Measurements from ENCODE around the gene NOTCH1.

DNA sequence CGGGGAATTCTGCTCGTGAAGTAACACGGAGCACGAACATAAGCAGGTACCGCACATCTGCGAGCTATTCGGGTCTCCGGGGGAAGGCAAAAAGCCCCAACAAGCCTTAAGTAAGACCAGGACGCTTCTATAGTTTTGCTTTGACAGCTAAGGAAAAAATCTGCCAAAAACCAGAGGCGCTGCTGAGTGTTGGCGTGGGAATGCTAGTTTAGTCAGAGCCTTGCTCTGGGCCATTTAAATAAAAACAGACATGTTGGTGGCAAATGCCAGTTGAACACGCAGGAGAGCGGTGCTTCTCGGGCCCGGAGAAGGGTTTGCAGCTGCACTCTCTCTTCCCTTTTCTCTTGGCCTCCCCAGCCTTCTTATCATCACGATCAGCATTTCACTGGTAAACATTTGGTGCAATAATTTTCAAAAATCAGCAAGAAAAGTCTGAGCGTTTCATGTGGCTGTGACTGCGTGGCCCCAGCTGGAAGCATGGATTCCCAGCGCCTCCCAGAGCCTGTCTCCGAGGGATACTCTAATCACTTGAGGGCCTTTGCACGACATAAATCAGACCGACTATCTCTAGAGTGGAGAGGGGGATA is 6.4 kb upstream of the NOTCH1 start:
- TF ChIP-seq, protein P1, sequence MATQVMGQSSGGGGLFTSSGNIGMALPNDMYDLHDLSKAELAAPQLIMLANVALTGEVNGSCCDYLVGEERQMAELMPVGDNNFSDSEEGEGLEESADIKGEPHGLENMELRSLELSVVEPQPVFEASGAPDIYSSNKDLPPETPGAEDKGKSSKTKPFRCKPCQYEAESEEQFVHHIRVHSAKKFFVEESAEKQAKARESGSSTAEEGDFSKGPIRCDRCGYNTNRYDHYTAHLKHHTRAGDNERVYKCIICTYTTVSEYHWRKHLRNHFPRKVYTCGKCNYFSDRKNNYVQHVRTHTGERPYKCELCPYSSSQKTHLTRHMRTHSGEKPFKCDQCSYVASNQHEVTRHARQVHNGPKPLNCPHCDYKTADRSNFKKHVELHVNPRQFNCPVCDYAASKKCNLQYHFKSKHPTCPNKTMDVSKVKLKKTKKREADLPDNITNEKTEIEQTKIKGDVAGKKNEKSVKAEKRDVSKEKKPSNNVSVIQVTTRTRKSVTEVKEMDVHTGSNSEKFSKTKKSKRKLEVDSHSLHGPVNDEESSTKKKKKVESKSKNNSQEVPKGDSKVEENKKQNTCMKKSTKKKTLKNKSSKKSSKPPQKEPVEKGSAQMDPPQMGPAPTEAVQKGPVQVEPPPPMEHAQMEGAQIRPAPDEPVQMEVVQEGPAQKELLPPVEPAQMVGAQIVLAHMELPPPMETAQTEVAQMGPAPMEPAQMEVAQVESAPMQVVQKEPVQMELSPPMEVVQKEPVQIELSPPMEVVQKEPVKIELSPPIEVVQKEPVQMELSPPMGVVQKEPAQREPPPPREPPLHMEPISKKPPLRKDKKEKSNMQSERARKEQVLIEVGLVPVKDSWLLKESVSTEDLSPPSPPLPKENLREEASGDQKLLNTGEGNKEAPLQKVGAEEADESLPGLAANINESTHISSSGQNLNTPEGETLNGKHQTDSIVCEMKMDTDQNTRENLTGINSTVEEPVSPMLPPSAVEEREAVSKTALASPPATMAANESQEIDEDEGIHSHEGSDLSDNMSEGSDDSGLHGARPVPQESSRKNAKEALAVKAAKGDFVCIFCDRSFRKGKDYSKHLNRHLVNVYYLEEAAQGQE (IDR thresholded peaks at IDR 0.05; ENCODE audit: insufficient read depth in 1 of 2, low read depth in 2 of 2, low read length in 2 of 2) = no peak
- no peak for TF ChIP-seq SIN3A (IDR thresholded peaks at IDR 0.05; ENCODE audit: borderline replicate concordance, insufficient read depth, low read length)
- no peak for TF ChIP-seq POLR2AphosphoS5 (IDR thresholded peaks at IDR 0.05; ENCODE audit: low read depth, low read length)
- TF ChIP-seq TAF1 (IDR thresholded peaks at IDR 0.05; ENCODE audit: borderline replicate concordance, insufficient read depth, low read length) = no peak
